DMS114 treated with DMSO at 0.1 percent for 48 hours (cell line): ENCODE data around the gene PRKN.
"Not testable (repeated sequence)": the region's sequence is repeated elsewhere in the genome, so short reads cannot be mapped to it uniquely, and the experiment has no call there.

Experiments
- DNase-seq: peaks from one replicate; lab custom pipeline; 2025; ENCODE audit not compliant: unreplicated experiment; lab: John Stamatoyannopoulos, UW

The PRKN gene

GRCh38 chr6:161540532-161540931 is 1187.0 kb downstream of the PRKN start:
- no peak for DNase-seq

- no peak for DNase-seq
Observed at GRCh38 chr6:161536224-161536630, 1191.3 kb downstream of the PRKN start.

DNA sequence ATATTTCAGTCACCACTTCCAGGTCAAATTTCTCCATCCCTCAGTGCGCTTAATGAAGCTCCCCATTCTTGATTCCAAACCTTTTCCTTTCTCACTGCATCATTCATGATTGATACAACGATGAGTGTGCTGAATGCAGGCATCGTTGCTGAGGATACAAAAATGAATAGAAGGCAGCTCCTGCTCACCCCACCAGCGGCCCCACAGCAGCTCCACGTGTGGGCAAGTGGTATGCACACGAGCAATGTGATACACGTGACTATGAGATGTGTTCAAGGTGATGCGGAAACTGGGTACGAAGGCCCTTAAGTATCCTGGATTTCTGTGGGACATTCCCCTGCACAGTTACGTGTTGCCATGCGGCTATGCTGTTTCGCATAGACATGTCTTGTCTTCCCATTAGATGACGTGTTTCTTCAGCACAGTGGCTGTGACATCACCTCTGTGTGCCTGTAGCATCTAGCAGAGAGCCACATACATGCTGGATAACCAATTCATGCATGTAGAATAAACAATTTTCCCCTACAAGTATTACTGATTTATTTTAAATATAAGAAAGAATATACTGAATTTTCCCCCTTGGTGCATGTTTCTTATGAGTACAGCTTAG is 1193.2 kb downstream of the PRKN start:
- no peak for DNase-seq

- DNase-seq: no peak
Observed at GRCh38 chr6:161533266-161533665, 1194.3 kb downstream of the PRKN start.

- DNase-seq: no peak
Observed at GRCh38 chr6:161532536-161532935, 1195.0 kb downstream of the PRKN start.

GRCh38 chr6:161526794-161527193 is 1200.8 kb downstream of the PRKN start:
- DNase-seq: no peak

- no peak for DNase-seq
Observed at GRCh38 chr6:161523362-161523761, 1204.2 kb downstream of the PRKN start.

DNA sequence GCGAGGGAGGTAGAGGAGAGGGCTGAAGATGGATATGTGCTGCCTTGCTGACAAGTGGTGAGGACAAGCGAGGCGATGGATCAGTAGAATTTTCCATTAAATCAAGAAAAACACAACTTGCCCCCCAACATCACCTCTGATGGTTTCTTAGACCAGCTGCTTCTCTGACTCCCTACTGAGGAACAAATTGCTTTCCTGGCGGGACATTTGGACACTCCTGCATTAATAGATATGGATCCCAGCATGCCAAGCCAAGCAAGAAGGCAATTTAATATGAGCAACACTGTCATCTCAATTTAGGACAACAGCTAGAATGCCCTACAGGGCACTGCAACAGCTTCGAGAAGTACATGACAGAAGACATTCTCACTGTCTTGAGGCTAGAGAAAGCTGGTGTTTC is 1205.3 kb downstream of the PRKN start:
- no peak for DNase-seq

- no peak for DNase-seq
Observed at GRCh38 chr6:161511447-161512095, 1216.0 kb downstream of the PRKN start.

DNA sequence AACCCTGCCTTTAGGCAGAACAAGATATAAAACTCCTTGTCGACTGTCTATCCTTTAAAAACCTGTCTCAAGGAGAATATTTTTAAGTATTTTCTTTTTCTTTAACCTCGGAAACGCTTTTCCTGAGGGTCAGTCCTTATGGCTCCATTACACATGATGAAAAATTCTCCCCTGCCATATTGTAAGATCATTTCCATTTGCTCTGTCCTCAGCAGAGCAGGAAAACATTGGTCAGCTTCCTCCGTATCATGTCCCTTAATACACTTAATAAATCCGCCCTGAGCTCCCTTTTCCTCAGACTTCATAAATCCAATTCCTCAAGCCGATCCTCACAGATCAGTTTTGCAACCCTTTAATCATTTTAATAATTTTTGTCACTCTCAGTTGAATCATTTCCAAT is 1219.2 kb downstream of the PRKN start:
- no peak for DNase-seq

DNA sequence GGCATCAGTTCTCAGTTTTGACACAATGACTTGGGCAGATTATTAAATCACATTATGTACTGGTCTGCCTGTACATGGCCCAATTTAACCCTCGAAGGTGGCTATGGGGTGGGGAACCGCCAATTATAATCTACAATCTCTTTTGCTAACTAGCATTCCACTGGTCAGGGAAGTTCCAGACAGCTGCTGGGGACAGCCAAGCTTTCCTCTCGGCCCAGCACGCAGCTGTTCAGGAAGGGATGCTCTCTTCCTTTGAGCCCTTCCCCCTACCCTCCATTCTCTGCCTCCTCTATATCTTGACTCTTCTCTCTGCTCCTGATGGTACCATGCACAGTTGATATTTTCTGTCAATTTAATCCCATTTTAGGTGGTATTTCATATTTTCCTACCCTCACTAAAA is 1220.2 kb downstream of the PRKN start:
- DNase-seq: no peak

GRCh38 chr6:161503570-161503969 is 1224.0 kb downstream of the PRKN start:
- DNase-seq: no peak

GRCh38 chr6:161498881-161499280 is 1228.7 kb downstream of the PRKN start:
- no peak for DNase-seq

DNA sequence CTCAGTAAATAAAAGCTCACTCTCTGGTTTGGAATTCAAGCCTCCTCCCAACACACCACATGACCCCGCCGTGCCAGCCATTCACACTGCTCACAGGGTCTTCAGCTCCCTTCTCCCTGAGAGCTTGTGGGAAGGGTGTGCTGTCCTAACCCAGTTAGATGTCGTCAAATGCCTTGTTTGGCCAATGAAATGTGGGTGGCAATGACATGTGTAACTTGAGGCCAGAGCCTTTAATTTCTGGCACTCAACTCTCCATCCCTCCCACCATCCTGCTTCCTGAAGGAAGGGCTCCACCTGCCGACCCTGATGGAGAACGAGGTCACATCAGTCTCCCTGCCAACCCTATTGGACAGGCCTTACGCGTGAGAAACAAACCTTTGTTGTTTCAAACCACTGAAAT is 1229.2 kb downstream of the PRKN start:
- no peak for DNase-seq

GRCh38 chr6:161496941-161497340 is 1230.6 kb downstream of the PRKN start:
- no peak for DNase-seq

DNA sequence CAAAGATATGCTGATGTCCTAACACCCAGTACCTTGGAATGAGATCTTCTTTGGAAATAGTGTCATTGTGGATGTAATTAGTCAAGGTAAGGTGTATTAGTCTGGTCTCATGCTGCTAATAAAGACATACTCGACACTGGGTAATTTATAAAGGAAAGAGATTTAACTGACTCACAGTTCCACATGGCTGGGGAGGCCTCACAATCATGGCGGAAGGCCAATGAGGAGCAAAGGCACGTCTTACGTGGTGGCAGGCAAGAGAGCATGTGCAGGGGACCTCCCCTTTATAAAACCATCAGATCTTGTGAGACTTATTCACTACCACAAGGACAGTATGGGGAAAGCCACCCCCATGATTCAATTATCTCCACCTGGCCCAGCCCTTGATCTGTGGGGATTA is 1231.3 kb downstream of the PRKN start:
- DNase-seq: not testable (repeated sequence)

DNA sequence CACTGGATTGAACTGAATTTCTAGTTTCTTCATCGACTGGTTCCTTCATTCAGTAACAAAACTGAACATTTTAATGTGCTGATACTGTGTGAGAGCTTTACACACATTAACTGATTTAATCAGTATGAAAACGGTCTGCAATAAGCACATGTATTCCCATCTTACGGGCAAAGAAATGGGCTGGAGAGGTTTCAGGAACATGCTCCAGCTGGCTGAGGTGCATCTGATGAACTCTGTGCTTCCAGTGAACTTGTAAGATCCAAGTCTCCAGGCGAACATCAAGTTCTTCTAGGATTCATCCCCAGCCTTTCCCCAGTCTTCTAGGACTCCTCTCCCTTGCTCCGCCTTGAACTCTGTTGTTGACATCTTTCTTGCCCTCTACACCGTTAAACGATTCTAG is 1233.0 kb downstream of the PRKN start:
- DNase-seq: no peak

DNA sequence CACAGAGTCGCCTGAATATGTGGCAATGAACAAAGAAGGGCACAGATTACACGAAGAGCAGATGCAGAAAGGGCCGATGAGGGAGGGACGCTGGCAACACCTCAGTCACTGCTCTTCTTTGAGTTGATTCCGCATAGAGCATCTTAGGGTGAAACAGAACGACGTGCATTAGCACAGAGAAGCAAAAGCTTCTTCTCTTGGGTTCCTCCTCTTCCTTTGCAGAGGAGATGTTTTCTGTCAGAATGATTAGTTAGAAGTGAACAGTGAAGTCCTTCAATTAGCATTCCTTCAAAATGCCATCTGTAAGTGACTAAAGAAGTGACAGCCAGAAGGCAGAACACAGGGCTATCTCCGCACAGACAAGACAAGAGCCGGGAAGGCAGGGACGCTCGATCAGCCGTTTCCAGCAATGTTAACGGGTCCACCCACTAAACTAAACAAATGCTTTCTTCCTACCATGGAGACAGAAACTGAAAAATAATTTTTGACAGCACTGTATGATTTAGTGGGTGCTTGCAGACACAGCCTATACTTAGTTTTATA is 1233.9 kb downstream of the PRKN start:
- DNase-seq: no peak

DNA sequence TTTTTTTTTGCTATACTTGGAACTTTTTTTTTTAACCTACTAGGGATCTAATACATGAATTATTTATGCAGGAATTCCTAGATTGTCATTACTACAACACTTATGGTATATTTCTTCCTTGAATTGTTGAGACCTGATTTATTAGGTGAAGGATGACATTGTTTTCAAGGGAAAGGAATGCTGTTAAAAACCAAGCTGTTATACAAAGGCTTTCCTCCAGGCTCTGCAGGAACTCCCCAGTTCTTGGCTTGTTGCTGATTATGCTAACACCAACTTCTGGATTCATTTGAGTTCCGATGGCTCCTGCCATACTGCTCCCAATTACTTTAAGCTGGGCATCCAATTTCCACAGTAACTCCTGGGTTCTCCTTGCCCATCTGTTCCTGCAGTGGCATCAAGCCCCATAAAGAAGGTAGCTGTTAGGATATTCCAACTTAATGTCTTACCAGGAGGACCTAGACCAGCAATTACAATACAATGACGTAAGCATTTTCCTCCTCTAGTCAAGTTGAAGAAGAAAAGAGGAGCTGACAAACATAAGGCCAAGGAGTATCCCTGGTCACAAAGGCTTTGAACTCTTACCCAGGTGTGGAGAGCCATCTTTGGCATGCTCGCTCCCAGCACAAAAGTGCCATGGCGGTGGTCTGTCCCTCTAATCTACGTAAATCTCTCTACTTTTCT is 1237.8 kb downstream of the PRKN start:
- no peak for DNase-seq

- no peak for DNase-seq
Observed at GRCh38 chr6:161487694-161488093, 1239.9 kb downstream of the PRKN start.

DNA sequence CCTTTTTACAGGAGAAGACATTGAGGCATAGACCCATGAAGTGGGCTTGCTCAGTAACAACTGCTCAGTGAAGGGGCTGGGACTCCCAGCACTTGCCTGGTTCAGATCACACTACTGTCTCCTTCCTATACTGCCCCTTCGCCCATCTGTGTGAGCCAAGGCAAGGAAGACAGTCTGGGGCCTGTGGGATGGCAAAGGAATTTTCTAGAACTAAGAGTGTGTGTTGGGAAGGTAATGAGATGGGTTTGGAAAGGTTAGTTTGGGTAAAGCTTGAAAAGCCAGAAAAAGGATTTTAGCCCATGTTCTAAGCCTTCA is 1240.4 kb downstream of the PRKN start:
- no peak for DNase-seq
